22Rv1 (cell line): ENCODE data around the gene NPHP4.

ENCODE experiments used
- ZFX ChIP-seq: fragments of 450-650 bp; IDR thresholded peaks from 2 replicates; pipeline ENCODE4 v1.6.1; 2017; ENCODE audit warnings: antibody characterized with exemption, borderline replicate concordance
- TF ChIP-seq, protein P1 (sequence below): fragments of 450-650 bp; IDR thresholded peaks from 2 replicates; pipeline ENCODE4 v1.5.1; 2017; ENCODE audit warnings: mild to moderate bottlenecking

DNA sequence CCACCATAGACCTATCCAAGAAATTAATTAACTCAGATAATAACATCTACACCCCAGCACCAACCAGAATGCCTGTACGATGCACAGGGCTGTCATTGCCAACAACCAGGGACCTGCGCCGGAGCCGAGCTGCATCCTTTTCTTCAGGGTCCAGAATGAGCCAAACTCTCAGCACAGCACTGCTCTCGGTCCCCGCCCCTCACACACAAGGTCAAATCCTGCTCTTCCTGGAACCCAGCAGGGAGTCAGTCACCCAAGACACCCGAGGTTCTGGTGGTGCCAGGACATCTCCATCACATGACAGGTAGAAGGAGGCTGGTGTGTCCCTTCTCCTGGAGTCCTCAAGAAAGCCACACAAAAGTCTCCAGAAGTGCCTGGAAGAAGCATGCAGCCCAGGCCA is 31.9 kb downstream of the NPHP4 start:
- TF ChIP-seq, protein P1, sequence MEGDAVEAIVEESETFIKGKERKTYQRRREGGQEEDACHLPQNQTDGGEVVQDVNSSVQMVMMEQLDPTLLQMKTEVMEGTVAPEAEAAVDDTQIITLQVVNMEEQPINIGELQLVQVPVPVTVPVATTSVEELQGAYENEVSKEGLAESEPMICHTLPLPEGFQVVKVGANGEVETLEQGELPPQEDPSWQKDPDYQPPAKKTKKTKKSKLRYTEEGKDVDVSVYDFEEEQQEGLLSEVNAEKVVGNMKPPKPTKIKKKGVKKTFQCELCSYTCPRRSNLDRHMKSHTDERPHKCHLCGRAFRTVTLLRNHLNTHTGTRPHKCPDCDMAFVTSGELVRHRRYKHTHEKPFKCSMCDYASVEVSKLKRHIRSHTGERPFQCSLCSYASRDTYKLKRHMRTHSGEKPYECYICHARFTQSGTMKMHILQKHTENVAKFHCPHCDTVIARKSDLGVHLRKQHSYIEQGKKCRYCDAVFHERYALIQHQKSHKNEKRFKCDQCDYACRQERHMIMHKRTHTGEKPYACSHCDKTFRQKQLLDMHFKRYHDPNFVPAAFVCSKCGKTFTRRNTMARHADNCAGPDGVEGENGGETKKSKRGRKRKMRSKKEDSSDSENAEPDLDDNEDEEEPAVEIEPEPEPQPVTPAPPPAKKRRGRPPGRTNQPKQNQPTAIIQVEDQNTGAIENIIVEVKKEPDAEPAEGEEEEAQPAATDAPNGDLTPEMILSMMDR: no peak
- TF ChIP-seq ZFX: no peak
